Lung (tissue), 12 donors: Measurements from ENCODE around the gene VPS39. TPM values are rescaled to one million over a fixed set of nuclear protein-coding genes. Genes with fewer than 3 reads are reported as not detected.
A peak's percentile ranks its signal among the peaks of the same experiment; 100 is the strongest.

Experiments
- ATAC-seq: fragments of 200-7000 bp; cut with Tn5 transposase; one replicate; pipeline ENCODE4 v1.9.1; 2020; ENCODE audit warnings: moderate number of reproducible peaks; ENCODE audit not compliant: insufficient read depth, low FRiP score
- DNase-seq, 3 donors: peaks; one replicate each; pipeline ENCODE4 v3.0.0-alpha.2; 2013 to 2017
- H3K27ac ChIP-seq, 2 donors: one replicate each; pipeline ENCODE4 v1.5.1; 2013; ENCODE audit warnings: mild to moderate bottlenecking in 2 of 2, moderate library complexity in 2 of 2, control low read depth in 1 of 2, inconsistent platforms in 1 of 2, low read depth in 1 of 2, low read length in 1 of 2
- H3K27me3 ChIP-seq, 3 donors: one replicate each; pipeline ENCODE4 v1.5.1; 2013; ENCODE audit warnings: low read length in 2 of 3; ENCODE audit not compliant: control insufficient read depth in 3 of 3, insufficient read depth in 3 of 3
- H3K36me3 ChIP-seq, 4 donors: one replicate each; pipeline ENCODE4 v1.5.1; 2013; ENCODE audit warnings: low read length in 4 of 4, mild to moderate bottlenecking in 1 of 4, moderate library complexity in 1 of 4; ENCODE audit not compliant: control insufficient read depth in 4 of 4, insufficient read depth in 4 of 4
- H3K4me1 ChIP-seq, 5 donors: one replicate each; pipeline ENCODE4 v1.5.1; 2013; ENCODE audit warnings: low read length in 5 of 5, mild to moderate bottlenecking in 2 of 5, moderate library complexity in 1 of 5; ENCODE audit not compliant: control insufficient read depth in 5 of 5, insufficient read depth in 5 of 5
- H3K4me3 ChIP-seq: one replicate; pipeline ENCODE4 v1.5.1; 2013; ENCODE audit warnings: mild to moderate bottlenecking, control low read depth, moderate library complexity
- H3K9ac ChIP-seq, 2 donors: one replicate each; pipeline ENCODE4 v1.5.1; 2013; ENCODE audit warnings: low read length in 2 of 2, control low read depth in 1 of 2; ENCODE audit not compliant: insufficient read depth in 1 of 2
- H3K9me3 ChIP-seq, 4 donors: one replicate each; pipeline ENCODE4 v1.5.1; 2013; ENCODE audit warnings: low read length in 3 of 4, mild to moderate bottlenecking in 1 of 4, moderate library complexity in 1 of 4; ENCODE audit not compliant: control insufficient read depth in 4 of 4, insufficient read depth in 3 of 4
- WGBS, 2 donors: extraction: QIAGEN DNeasy Blood & Tissue Kit; methylation state at CpG; one replicate each; pipeline ENCODE4 v1.1.7; 2013; 5-methylcytosine and 5-hydroxymethylcytosine counted together
- polyA plus RNA-seq, 2 donors: library from polyadenylated mRNA; stranded (reverse); fragments of 200-250 nt; gene quantifications; one replicate each; pipeline ENCODE4 v1.2.1, GENCODE V29; 2013
- total RNA-seq, 2 donors: library from RNA; depleted of rRNA in 1 of 2; stranded (reverse); fragments of >200 nt in 1 of 2; gene quantifications; one replicate each; pipeline ENCODE4 v1.2.1, GENCODE V29; 2014 to 2021
- TF ChIP-seq, protein P1 (sequence below): IDR thresholded peaks from 2 replicates; pipeline ENCODE4 v1.5.1; 2012; ENCODE audit warnings: mild to moderate bottlenecking; ENCODE audit errors: control extremely low read depth, extremely low read depth
- donor health status: control.
- donor health status: control.
- donor health status: Bipolar disorder and iron deficiency.
- donor health status: healthy.
- donor health status: DM: yes; HTN: yes; CAD: no.

VPS39 gene
- total and polyA plus RNA-seq, 4 donors: 29.4 to 99.1 (median 51.5) TPM

DNA sequence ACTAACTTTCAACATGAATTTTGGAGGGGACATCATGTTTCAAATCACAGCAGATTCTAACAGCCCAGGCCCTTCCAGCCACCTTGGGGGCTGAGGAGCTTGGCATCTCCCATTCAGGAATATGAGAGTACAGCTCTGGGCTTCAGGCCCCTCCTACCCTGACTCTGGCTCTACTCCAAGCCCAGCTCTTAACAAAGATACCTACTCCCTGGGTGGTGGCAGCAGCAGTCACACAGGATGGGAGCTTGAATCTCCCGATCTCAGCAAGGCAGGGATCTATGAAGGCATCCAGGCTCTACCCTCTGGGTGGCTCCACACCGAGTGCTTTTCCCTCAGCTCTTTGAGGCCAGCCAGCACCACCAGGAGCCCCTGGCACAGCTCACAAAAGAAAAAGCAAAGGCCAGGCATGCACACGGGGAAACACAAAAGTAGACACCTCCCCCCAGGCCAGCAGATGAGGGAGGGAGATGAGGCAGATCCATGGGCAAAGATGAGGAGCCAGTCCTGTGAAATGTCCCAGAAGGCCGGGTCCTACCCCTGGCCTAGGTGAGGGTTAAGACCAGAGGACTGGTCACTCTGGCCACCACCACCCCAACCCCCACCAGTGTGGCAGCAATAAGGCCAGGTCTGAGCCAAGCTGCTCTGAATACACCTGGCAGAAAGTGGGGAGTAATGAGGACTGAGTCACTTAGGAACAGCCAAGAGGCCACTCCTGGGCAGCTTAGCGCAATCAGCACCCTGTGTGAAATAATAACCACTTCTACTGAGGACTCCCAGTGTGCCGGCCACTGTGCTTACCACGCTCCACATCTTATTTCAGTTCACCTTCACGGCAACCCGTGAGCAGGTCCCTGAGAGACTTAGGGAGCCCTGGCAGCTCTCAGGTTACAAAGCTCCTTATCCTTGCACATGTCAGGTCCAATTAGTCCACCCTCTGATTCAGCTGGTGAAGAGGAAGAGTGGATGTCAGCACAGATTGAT is 76.0 kb downstream of the VPS39 start:
- no peaks in the 10 kb centered on the region for H3K27me3 ChIP-seq
- no peaks in the 10 kb centered on the region for H3K36me3 ChIP-seq
- TF ChIP-seq, protein P1, sequence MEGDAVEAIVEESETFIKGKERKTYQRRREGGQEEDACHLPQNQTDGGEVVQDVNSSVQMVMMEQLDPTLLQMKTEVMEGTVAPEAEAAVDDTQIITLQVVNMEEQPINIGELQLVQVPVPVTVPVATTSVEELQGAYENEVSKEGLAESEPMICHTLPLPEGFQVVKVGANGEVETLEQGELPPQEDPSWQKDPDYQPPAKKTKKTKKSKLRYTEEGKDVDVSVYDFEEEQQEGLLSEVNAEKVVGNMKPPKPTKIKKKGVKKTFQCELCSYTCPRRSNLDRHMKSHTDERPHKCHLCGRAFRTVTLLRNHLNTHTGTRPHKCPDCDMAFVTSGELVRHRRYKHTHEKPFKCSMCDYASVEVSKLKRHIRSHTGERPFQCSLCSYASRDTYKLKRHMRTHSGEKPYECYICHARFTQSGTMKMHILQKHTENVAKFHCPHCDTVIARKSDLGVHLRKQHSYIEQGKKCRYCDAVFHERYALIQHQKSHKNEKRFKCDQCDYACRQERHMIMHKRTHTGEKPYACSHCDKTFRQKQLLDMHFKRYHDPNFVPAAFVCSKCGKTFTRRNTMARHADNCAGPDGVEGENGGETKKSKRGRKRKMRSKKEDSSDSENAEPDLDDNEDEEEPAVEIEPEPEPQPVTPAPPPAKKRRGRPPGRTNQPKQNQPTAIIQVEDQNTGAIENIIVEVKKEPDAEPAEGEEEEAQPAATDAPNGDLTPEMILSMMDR: no peak
- 62 to 81% methylated on average over 9 of the region's 9 CpGs for WGBS, 2 donors
- peak overlapping the region in 1 of 2 donors; percentile 20 for H3K27ac ChIP-seq
- peaks cover 0 to 5% (median 0%) of the 10 kb centered on the region in 5 donors for H3K4me1 ChIP-seq
- H3K9me3 ChIP-seq: no peaks in the 10 kb centered on the region
- DNase-seq (no peak), ATAC-seq (peak; percentile 59)
- H3K9ac ChIP-seq: no peak overlapping the region
- H3K4me3 ChIP-seq: no peak overlapping the region

DNA sequence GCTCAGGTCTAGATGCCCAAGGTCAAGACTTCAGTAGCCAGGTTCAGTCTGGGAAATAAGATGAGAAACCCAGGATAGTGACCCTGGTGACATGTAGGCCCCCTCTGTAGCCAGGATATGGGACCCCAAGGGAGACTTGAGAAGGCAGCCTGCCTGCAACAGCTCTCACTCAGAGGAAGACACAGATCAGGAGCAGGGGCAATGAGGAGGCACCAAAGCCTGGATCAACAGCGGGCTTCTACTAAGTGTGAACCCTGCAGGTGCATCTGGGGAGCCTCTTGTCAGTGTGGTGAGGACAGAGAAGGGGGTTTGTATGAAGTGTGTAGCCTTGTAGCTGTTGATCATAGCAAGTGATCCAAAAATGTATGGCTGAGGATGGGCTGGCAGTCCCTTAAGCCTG is 77.1 kb downstream of the VPS39 start:
- Histone ChIP-seq H3K9ac (no peak overlapping the region), H3K27me3 (no peaks in the 10 kb centered on the region), H3K27ac (no peak overlapping the region), H3K36me3 (no peaks in the 10 kb centered on the region), H3K4me3 (no peak overlapping the region), H3K9me3 (no peaks in the 10 kb centered on the region), H3K4me1 (peaks cover 0 to 5% (median 0%) of the 10 kb centered on the region in 5 donors)
- TF ChIP-seq, protein P1: no peak
- DNase-seq (no peak), ATAC-seq (no peak)
- 100% methylated on average over 1 of the region's 1 CpG for WGBS, 2 donors

DNA sequence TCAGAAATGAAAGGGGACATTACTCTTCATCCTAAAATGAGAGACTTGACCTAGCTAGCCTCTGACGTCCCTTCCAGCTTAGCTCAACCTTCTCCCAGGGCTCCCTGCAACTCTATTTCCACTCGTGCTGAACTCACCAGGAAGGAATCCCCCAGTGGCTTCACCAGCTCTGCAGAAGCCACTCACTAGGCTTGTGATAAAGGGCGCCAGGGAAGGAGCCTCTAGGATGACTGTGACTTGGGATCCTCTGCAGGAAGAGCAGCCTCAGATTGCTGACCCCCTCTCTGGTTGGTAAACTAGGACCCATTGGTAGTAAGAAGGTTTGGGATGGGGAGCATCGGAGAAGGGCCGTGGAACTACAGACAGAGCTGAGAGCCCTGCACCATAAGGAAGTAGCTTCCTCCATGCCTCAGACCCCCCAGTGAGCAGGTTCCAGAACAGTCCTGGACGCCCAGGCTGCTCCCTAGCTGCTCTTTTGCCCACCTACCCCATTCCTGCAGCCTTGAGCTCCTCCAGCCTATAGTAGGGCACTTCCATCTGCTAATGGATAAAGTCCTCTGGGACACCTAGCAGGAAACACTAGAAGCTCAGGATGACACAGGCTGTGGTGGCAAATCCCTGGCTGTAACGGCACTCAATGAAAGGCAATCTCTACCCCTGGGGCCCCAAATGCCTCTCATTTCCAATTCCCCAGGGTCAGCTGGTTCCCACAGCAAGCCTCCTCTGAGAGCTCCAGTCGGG is 77.7 kb downstream of the VPS39 start:
- TF ChIP-seq, protein P1: no peak
- 77 to 88% methylated on average over 8 of the region's 8 CpGs for WGBS, 2 donors
- Histone ChIP-seq H3K9ac (no peak overlapping the region), H3K4me1 (peaks cover 0 to 5% (median 0%) of the 10 kb centered on the region in 5 donors), H3K9me3 (no peaks in the 10 kb centered on the region), H3K27me3 (no peaks in the 10 kb centered on the region), H3K36me3 (no peaks in the 10 kb centered on the region), H3K4me3 (no peak overlapping the region), H3K27ac (no peak overlapping the region)
- DNase-seq (no peak), ATAC-seq (no peak)
